SU-DHL-6 (cell line): ENCODE results near the gene ASB3.

Source experiments
- CTCF ChIP-seq: fragments of 200-600 bp; sonication (generic); IDR thresholded peaks from one replicate; pipeline ENCODE4 v1.5.1; 2017; ENCODE audit warnings: antibody characterized with exemption, mild to moderate bottlenecking, low read length, moderate library complexity; ENCODE audit not compliant: insufficient read depth, poor library complexity, severe bottlenecking
- EZH2phosphoT487 ChIP-seq: fragments of 200-600 bp; sonication (generic), shearing (Covaris generic); conservative IDR thresholded peaks from 2 replicates; pipeline ENCODE4 v1.6.1; 2018; ENCODE audit warnings: mild to moderate bottlenecking, antibody characterized with exemption, low read length, moderate library complexity, mixed read lengths

GRCh38 chr2:53756644-53757043, 30.1 kb downstream of the ASB3 start:
- no peak for TF ChIP-seq CTCF
- no peak for TF ChIP-seq EZH2phosphoT487
